GM21619 (cell line): ENCODE results near the gene ELN.
"Not testable (repeated sequence)": the region's sequence is repeated elsewhere in the genome, so short reads cannot be mapped to it uniquely, and the experiment has no call there.

Experiments used
- ATAC-seq: cut with Tn5 transposase; IDR thresholded peaks from one replicate; pipeline ENCODE4 v1.9.1; 2021; ENCODE audit not compliant: unreplicated experiment

ELN gene

DNA sequence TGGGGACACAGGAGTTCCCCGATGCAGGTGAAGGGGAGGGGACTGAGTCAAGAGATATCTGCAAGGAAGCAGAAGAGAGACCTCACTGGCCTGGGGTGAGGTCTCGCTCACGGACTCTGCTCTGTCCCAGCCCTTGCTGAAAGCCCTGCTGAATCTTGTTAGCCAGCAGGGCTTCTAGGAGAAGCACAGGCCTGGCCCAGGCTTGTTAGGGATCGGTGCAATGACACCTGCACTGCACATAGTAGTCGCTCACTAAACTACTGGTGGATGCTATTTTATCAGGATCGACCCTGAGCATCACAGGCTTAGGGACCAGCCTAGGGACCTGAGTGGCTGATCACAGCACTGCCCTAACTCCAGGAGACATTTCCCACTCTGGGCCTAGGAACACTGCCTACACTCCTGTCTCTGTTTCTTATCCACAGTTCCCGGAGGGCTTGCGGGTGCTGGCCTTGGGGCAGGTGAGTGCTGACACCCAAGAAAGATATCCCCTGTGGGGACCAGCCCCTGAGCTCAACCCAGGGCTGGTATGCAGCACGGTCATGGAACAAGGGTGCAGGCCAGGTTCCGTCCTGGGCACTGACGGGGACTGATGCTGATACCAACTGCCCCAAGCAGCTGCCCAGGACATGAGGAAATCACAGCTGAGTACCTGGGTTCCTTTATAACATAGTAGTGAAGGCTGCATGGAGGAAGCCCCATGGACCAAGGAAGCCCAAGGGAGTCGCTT is 13.0 kb downstream of the ELN start:
- no peak for ATAC-seq

DNA sequence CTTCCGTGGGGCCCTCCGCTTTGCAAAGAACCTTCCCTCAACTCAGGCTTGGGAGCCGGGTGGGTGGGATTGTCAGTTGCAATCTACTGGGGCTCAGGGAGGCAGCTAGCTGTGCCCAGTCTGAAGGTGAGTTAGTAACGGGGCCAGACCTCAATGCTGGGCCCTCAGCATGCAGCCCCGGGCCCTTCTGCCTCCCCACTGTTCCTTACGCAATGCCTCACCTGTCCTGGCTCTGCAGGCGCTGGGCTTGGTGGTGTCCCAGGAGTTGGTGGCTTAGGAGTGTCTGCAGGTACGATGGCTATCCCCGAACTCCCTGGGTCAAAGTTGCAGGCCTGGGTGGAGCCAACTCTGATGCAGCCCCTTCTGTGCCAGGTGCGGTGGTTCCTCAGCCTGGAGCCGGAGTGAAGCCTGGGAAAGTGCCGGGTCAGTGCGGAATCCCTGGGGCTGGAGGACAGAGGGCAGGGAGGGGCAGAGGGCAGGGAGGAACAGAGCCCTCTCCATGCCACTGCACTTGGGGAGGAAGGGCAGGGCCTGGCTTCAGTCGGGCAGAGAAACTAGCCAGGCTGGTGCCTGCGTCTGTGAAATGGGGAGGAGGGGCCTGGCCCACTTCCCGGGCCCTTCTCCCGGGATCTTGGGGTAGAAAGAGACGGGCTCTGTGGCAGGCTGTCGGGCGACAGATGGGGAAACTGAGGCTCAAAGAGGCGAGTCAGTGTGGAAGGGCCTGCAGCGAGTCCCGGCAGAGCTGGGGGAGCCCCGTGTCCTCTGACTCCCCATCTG is 15.0 kb downstream of the ELN start:
- ATAC-seq: no peak

DNA sequence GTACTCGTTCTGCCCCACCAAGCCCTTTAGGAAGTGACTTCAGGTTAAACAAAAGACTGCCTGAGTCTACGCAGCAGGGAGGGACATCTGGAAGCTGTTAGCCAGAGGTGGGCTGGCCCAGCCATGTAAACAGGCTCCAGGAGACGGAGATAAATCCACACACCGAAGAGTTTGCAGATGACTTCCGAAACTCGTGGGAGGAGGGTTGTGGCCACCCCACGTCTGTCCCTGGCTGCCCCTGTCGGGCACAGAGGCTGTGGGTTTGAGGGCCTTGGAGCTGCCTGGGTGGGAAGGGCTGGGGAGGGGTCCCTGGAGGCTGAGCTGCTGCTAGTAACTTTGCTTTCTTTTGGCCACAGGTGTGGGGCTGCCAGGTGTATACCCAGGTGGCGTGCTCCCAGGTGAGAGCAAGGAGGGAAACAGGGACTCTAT is 15.6 kb downstream of the ELN start:
- no peak for ATAC-seq

DNA sequence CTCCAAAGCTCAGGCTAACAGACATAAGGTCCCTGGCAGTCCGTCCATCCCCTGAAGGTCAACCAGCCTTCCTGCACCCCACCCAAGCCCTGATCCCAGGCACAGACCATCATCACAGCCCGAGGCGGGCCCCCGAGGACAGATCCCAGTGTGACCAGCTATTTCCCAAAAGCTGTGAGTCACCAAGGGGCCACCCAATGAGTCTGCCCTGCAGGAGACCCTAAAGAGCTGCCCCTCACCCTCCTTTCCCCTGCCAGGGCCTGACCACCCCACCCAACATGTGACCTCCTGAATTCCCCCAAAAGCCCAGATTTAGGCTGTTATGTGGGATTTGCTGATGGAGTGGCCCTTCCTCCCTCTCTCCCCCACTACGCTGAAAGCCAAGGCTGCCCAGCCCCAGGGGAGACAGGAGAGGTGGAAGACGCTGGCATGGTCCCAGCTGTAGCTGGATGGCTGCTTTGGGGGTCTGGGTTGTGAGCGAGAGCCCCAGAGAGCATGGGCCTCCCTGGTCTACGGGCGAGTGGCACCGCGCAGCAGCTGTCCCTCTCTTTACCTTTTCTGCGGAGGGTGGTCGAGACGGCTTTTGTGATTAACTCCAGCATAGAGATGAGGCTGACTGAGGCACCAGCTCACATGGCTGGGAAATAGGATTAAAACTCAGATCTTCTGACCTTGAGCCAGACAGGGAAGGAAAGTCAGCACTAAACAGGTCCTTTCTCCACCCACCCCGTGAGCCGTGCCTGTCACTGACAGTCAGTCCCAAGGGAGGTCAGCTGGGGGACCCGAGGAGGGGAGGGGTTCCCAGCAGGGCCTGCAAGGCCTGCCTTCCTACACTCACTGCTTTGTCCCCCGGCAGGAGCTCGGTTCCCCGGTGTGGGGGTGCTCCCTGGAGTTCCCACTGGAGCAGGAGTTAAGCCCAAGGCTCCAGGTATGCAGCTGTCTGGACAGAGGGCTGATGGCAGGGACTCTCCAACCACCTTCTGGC is 16.7 kb downstream of the ELN start:
- no peak for ATAC-seq

DNA sequence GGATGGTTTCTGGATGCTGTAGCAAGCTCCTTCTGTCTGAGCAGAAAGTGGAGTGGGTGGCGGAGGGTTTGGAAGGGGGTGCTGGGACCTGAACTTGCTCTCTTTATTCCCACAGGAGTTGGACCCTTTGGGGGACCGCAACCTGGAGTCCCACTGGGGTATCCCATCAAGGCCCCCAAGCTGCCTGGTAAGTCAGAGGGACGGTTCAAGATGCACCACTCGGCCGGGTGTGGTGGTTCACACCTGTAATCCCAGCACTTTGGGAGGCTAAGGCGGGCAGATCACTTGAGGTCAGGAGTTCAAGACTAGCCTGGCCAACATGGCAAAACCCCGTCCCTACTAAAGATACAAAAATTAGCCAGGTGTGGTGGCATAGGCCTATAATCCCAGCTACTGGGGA is 18.6 kb downstream of the ELN start:
- ATAC-seq: not testable (repeated sequence)

DNA sequence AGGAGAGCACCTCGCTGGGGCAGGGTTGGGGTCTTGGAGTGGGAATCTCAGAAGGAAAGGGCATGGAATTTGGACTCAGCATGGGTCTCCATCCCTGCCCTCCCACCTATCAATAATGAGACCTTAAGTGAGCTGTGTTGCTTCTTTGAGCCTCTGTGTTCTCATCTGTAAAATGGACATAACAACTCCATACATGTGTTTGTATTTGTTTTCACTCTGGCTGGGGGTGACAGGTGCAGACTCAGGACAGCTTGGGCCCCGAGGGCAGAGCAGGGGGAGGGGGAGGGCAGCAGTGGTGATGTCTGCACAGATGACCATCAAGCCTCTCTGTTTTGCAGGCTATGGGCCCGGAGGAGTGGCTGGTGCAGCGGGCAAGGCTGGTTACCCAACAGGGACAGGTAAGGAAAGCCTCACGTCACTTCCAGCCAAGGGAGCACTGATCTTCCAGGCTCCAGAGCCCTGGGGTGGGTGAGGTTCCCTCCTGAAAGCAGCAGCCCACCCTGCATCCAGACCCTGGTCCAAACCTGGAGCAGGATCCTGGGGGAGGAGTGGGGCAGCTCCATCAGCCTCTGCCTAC is 19.9 kb downstream of the ELN start:
- ATAC-seq: no peak

DNA sequence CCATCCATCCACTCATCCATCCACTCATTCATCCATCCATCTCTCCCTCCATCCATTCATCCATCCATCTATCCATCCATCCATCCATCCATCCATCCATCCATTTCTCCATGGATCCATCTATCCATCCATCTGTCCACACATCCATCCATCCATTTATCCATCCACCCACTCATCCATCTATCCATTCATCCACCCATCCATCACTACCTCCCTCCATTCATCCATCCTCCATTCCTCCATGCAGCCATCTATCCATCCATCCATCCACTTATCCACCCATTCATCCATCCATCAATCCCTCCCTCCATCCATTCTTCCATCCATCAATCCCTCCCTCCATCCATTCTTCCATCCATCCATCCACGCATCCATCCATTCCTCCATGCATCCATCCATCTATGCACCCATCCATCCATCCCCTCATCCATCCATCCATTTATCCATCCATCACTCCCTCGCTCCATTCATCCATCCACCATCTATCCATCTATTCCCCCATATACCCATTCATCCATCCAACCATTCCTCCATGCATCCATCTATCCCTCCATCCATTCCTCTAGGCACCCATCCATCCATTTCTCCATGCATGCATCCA is 21.1 kb downstream of the ELN start:
- ATAC-seq: no peak

DNA sequence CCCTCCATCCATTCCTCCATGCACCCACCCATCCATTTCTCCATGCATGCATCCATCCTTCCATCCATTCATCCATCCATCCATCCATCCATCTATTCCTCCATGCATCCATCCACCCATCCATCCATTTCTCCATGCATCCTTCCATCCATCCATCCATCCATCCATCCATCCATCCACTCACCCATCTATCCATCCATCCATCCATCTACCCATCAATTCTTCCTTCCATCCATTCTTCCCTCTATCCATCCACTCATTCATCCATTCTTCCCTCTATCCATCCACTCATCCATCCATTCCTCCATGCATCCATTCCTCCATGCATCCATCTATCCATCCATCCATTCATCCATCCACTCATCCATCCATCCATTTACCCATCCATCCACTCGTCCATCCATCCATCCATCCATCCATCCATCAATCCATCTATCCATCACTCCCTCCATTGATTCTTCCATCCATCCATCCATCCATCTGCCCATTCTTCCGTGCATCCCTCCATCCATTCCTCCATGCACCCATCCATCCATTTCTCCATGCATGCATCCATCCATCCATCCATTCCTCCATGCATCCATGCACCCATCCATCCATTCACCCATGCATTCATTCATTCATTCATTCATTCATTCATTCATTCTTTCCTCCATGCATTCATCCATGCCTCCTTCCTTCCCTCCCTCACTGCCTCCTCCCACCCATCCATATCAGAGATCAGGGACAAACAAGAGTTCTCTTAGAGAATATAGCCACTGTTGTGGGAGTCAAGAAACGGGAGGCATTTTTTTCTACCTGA is 22.2 kb downstream of the ELN start:
- ATAC-seq: no peak

DNA sequence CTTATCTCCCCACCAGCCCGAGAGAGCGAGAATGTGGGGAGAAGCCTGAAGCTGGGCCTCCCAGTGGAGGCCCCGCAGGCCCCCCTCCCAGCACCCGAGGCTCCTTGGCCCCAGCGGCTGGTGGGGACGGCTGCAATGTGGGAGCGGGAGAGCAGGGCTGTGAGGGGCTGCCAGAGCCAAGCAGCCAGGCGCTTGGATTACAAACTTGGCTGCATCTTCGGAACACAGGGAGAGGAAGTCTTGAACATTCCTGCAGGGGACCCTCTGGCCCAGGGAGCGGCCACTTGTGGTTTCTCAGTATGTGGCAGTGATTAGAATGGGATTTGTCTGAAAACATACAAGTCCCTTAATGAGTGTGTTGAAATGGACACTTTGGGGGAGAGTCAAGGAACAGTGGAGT is 23.2 kb downstream of the ELN start:
- no peak for ATAC-seq

DNA sequence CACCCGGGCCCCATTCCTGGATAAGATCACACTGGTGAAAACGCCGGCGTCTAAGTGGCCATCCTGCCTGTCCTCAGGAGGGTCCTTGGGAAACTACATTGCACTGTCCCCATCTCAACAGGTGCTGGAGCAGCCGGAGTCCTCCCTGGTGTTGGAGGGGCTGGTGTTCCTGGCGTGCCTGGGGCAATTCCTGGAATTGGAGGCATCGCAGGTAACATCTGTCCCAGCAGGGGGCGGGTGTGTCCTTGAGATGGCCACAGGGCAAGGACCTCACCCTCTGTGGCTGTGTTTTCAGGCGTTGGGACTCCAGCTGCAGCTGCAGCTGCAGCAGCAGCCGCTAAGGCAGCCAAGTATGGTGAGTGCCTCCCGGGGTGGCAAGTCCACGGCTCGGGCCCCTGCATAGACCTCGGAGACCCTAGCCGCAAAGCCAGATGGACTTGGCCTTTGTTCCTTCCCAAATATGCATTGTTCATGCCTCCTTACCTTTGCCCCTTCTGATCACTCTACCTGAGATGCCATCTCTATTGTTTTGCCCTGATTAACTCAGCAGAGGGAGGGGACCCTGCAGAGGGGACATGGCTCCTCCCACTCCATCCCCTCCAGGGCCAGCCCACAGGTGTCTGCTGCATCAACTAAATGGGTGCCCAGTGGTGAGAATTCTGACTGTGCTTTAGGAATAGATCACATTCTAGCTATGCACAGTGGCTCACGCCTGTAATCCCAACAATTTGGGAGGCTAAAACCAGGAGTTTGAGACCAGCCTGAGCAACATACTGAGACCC is 23.8 kb downstream of the ELN start:
- no peak for ATAC-seq

DNA sequence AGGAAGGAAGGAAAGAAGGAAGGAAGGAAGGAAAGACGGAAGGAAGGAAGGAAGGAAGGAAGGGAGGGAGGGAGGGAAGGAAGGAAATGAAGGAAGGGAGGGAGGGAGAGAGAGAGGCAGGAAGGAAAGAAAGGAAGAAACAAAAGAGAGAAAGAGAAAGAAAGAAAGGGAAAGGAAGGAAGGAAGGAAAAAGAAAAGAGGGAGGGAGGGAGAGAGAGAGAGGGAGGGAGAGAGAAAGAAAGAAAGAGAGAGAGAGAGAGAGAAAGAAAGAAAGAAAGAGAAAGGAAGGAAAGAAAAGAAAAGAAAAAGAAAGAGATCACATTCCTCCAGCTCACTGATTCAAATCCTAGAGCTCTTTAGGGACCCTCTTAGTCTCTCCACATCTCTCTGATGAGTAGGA is 24.7 kb downstream of the ELN start:
- ATAC-seq: no peak

DNA sequence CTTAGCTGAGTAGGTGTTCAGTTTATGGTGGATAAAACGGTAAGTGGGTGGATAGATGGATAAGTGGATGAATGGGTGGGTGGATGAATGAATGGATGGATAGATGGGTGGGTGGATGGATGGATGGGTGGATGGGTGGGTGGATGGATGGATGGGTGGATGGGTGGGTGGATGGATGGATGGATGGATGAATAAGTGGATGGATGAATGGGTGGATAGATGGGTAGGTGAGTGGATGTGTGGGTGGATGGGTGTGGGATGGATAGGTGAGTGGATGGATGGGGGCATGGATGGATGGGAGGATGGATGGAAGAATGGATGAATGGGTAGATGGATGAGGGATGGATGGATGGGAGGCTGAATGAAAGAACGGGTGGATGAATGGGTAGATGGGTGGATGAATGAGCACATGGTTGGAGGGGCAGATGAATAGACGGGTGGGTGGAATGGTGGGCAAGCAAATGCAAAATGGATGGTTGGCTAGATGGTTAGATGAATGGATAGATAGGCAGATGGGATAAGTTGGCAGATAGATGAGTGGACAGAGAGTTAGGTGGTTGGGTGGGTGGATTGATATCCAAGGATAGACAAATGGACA is 25.7 kb downstream of the ELN start:
- ATAC-seq: no peak

DNA sequence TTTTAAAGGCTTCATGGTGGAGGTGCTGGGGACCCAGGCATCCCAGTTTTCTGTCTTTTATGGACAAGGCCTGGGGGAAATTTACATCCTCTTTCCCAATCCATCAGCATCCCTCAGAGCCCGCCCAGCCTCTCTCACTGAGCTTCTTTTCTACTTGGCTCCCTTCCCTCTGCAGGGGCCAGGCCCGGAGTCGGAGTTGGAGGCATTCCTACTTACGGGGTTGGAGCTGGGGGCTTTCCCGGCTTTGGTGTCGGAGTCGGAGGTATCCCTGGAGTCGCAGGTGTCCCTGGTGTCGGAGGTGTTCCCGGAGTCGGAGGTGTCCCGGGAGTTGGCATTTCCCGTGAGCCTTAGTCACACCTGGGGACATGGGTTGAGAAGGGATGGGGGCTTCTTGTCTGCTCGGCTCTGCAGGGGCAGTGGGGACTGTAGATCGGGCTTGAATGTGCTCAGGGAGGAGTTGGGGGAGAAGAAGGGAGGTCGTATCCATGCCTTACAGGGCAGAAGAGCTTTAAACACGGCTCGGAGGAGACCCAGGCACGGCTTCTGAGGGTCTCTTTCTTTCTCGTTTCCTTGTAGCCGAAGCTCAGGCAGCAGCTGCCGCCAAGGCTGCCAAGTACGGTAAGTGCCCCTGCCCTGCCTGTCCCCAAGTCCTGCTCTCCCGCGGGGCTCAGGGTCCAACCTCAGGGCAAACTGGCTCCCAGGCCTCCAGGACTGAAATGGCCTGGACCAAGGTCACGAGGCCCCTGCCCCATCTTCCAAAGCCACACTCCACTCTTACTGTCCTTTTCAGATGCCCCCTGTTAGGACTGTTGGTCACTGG is 28.3 kb downstream of the ELN start:
- no peak for ATAC-seq

DNA sequence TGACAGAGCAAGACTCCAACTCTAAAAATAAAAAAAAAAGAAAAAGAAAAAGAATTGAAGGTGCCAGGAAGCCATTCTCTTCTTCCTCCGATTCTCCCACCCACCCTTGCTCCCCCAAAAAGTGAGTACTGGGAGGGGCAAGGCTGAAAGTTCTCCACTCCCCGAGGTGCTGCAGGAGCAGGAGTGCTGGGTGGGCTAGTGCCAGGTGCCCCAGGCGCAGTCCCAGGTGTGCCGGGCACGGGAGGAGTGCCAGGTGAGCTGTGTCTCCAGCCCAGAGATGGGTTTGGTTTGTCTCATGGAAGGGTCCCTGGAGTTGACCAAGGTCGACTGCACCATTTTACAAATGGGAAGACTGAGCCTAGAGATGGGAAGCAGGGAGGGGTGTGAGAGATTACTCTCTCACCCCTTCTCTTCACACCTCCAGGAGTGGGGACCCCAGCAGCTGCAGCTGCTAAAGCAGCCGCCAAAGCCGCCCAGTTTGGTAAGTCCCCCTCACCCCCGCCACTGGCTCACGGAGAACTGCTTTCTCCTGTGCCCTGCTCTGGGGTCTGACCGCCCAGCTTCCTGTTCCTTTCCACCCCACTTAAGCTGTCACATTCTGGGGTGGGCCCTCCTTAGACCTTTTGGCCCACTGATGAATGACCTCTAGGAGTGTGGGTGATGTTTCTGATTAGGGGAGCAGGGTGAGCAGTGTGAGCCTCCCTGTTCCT is 29.4 kb downstream of the ELN start:
- no peak for ATAC-seq

DNA sequence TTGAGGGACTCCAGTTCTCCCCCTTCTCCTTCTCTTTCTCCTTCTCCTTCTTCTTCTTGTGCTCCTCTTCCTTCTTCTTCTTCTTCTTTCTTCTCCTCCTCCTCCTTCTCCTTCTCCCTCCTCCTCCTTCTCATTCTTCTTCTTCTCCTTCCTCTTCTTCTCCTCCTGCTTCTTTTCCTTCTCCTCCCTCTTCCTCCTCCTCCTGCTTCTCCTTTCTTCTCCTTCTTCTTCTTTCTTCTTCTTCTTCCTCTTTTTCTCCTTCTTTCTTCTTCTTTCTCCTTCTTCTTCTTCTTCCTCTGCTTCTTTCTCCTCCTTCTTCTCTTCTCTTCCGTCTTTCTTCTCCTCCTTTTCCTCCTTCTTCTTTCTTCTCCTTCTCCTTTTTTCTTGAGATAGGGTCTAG is 30.0 kb downstream of the ELN start:
- no peak for ATAC-seq

DNA sequence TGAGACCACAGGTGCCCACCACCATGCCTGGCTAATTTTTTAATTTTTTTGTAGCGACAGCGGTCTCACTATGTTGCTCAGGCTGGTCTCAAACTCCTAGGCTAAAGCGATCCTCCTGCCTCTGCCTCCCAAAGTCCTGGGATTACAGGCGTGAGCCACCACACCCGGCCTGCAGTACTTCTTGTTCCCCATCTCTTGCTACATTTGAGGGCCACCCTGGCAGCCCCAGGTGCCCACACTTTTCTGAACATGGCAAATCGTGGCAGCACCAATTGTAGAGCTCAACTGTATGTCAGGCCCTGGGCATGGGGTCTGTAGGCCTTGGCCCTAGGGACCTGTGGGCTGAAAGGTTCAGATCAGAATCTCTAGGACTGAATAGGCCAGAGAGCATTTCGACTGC is 30.5 kb downstream of the ELN start:
- no peak for ATAC-seq

DNA sequence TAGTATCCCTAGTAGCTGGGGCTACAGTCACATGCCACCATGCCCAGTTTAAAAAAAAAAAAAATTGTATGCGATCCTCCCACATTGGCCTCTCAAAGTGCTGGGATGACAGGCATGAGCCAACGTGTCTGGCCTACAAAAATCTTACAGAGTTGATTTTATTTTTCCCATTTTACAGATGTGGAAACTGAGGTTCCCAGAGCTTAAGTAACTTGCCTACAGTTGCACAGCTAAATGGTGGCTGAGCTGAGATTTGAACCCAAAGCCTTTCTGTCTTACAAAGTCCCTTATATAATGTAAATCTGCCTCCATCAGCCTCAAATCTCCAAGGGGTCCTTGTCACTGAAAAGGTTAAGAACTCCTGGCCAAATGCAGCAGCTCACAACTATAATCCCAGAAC is 31.1 kb downstream of the ELN start:
- no peak for ATAC-seq
